Fibroblast of gingiva (primary cell): ENCODE measurements around the gene UQCR11.

Experiments used
- DNase-seq: peaks from one replicate; pipeline ENCODE4 v3.0.0-alpha.2; 2011; ENCODE audit warnings: low read depth

The UQCR11 gene

DNA sequence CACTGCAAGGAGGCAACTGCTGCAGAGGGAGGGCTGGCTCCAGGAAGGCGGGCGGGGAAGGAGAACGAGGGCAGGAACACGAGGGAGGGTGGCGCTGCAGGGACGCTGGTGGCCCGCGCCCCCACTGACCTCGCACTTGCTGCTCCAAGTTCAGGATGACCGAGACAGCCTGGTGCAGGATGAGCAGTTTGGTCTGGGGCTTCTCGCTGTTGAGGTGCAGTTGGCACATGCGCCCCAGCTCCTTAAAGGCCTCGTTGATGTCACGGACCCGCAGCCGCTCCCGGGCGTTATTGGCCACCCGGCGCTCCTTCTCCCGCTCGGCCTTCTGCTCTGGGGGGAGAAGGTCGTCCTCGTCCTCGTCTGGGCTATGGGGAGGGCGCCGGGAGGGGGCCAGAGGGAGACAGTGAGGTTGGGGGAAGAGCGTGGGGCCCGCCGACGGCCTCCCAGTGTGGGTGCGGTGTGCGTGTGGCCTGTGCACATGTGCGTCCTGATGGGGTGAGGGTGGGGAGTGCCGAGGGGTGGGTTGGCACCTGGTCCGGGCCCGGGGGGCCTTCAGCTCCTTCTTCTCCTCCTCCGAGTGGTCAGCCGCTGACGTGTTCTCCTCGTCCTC lies 10.0 kb upstream of the UQCR11 start:
- no peak for DNase-seq

DNA sequence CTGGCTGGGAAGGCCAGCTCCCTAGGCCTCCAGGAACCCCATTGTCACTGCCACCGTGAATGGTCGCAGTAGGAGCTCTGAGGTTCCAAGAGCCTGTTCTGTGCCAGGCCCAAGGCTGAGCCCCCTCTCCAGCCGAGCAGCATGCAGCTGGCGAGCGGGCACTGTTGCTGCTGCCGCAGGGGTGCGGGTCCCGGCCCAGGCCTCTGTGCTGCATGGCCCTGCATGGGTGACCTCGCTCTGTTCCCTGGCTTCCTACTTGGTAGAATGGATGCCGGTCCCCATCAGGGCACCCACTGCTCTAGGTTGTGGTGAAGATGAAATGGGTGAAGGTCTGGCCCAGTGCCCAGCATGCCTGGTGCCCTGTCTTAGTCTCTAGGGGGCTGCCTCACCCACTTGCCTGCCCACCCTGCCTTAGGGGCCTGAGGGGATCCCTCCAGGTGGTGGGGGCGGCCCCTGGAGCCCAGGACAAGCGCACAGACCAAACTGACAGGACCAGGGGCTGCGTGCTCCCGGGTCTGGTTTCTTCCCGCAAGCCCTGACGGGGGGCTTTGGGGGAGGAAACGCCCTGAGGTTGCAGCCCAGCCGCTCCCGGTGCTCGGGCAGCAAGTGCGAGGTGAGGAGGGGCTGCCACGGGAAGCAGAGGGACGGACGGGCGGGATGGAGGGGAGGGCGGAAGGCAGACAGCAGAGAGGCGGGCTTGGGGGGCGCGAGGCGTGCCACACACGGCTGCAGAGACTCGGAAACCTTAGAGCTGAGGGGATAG lies 8.7 kb upstream of the UQCR11 start:
- no peak for DNase-seq

DNA sequence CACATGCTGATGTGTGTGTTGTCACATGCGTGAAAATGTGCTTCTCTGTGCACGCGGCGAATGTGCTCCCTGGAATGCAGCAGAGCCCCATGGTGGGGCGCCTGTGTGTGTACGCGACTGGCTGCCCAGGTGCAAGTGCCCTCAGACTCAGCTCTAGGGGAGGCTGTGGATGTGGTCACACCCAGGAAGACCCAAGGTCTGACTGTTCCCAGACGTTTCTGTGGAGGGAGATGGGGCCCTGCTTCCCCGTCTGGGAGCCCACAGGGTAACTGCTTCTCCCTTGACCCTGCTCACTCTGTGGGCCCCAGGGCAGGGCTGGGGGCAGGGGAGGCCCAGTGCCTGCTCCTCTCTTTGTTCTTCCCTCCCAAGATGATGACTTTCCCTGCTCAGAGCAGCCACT lies 7.9 kb upstream of the UQCR11 start:
- DNase-seq = no peak

DNA sequence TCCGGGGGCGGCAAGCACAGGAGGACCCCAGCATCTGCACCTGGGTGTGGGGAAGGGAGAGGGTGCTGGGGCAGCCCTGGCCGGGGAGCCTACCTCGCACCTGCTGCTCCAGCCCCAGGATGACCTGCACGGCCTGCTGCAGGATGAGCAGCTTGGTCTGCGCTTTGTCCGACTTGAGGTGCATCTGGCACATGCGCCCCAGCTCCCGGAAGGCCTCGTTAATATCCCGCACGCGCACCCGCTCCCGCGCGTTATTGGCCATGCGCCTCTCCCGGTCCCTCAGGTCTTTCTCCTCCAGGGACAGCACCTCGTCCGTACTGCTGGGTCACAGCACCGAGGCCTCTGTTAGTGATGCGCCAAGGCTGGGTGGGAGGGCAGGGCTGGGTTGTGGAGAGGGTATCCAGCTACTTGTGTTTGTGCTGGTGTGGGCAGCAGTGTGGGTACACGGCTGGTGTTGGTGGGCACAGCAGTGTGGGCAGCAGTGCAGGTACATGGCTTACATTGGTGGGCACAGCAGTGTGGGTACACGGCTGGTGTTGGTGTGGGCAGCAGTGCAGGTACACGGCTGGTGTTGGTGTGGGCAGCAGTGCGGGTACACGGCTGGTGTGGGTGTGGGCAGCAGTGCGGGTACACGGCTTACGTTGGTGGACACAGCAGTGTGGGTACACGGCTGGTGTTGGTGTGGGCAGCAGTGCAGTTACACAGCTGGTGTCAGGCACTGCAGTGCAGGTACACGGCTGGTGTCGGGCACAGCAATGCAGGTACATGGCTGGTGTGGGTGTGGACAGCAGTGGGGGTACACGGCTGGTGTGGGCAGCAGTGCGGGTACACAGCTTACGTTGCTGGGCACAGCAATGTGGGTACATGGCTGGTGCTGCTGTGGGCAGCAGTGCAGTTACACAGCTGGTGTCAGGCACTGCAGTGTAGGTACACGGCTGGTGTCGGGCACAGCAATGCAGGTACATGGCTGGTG lies 7.1 kb upstream of the UQCR11 start:
- DNase-seq = no peak

DNA sequence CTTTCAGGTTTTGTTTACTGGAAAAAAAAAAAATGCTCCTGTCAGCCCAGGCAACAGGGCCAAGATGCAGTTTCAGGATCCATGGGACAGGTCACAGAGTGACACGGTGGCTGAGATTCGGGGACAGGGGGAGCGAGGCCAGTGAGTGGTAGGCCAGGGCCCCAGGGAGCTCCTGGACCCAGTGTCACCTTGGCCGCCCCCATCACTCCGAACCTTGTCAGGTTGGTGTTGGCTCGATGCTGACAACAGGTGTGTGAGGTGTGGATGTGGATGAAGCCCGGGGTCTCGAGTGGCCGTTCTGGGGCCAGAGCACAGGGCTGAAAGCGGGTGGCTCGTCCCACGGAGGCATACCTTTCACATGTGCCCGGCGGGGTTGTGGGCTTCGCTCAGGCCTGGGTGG lies 6.1 kb upstream of the UQCR11 start:
- DNase-seq = no peak

DNA sequence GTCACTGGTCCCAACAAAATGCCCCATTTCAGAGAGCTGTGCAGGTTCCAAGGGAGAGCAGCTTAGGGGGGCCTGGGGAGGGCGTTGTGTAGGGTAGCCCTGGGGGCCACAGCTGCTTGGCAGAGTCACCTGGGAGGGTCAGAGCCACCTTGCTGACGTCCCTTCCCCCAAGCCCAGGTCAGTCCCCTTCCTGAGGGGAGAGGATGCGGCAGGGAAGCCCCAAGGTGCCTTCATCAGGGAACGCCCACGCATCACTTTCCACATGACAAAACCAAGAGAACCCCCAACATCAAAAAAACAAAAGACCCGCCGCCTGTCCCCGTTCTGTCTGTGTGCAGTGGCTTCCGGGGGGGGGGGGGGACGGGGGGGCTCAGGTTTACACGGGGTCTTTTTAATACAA lies 5.3 kb upstream of the UQCR11 start:
- DNase-seq = no peak

DNA sequence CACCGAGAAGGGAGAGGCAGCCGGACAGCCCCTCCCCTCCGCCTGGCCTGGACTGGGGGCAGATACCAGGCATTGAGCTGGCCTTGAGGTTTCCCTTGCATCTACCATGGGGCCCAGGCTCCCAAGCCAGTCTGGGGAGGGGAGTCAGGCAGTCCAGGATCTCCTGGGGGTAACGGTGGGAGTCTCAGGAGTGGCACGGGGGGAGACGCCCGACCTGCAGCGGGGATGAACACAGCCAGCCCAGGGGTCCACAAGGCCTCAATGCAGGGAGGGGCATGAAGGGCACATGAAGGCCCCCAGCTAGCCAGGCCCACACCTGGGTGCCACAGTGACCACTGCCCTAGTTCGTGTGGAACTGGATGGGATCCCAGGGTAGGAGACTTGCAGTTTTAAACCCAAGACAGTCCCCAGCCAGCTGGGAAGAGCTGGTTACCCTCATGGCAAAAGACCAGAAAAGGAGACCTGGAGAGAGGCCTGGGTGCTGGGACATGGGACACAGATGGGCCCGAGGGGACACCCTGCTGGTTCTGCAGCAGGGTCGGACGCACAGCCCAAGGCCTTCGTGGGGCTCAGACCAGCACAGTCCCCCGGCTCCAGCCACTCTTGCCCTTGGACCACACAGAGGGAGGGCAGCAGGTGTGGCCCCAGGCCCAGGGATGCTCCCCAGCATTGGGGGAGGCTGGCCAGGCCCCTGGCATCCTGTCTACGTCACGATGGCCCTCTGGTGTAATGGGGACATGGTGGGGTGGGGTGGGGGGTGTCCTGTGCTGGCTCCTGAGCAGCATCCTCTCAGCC lies 4.6 kb upstream of the UQCR11 start:
- no peak for DNase-seq

DNA sequence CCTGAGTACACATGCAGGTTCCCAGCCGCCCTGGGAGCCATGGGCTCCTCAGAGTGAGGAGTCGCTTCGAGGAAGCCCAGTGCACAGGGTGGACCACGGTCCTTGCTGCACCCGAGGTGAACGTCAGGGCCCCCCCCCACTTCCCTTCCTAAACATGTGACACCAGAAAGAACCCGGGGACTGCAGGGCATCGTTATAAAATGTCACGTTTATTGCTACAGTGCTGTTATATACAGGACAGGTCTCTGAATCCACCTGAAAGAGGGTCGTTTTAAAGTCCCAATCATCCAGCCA lies 3.8 kb upstream of the UQCR11 start:
- DNase-seq = no peak

DNA sequence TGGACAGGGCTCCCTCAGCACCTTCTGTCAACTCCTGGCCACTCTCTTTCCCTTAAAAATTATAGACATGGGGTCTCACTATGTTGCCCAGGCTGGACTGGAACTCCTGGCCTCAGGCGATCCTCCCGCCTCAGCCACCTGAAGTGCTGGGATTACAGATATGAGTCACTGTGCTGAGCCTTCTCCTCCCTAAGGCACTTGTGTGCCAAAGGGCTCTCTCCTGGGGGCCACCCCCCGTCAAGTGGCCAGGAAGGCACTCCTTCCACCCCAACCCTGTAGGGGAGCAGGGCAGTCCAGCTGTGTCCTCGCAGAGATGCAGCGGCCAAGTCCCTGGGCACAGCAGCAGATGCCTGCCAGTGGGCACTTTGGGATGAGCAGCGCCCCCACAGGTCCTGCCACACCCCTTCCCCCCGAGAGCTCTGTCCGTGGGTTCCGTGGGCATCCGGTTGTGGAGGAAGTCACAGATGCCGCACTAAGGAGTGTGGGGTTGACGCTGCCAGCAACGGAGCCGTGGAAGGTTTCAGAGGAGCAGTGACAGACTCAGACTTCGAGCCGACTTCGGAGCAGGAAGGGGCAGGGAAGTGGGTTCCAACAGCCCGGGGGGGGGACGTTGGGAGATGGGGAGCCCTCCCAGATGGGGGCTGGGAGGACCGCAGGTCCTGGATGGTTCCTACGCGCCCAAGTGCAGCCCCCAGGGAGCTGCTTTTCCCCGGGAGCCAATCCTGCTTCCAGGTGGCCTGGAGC lies 3.3 kb upstream of the UQCR11 start:
- peak; percentile 29 for DNase-seq

DNA sequence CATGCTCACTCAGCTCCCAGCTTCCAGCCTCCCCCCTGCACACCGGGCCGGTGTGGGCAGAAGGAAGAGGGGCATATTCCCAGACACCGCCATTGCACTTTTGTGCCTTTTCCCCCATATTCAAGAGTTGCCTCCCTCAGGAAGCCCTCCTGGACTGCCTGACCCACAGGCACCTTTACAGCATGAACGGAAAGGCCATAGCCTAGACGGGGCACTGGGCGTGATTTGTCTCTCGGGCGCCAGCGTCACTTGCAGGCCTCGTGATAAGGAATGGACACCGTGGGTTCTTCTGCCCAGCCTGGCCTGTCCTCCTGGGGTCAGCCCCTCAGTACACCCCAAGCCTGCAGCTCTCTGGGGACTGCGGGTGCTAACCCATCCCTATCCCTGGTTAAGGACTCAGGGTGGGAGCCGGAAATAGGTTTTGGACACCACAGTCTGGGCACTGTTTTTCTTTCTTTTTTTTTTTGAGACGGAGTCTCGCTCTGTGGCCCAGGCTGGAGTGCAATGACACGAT lies 933 bp upstream of the UQCR11 start:
- DNase-seq = no peak

DNA sequence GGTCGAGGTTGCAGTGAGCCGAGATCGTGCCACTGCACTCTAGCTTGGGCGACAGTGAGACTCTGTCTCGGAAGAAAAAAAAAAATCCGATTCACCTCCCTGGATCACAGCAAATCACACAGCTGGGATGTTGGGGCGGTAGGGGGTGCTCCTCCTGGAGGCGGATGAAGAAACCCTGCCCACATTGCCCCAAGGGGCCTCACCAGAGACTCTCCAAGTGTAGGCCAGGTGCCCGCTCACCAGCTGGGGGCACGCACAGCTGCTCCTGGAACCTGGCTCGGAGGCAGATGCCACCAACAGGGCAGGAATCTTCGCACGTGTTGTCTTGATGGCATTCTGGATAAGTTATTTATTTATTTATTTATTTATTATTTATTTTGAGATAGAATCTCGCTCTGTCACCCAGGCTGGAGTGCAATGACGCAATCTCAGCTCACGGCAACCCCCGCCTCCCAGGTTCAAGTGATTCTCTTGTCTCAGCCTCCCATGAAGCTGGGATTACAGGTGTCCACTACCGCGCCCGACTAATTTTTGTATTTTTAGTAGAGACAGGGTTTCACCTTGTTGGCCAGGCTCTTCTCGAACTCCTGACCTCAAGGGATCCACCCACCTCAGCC lies 3.1 kb downstream of the UQCR11 start:
- DNase-seq = no peak

DNA sequence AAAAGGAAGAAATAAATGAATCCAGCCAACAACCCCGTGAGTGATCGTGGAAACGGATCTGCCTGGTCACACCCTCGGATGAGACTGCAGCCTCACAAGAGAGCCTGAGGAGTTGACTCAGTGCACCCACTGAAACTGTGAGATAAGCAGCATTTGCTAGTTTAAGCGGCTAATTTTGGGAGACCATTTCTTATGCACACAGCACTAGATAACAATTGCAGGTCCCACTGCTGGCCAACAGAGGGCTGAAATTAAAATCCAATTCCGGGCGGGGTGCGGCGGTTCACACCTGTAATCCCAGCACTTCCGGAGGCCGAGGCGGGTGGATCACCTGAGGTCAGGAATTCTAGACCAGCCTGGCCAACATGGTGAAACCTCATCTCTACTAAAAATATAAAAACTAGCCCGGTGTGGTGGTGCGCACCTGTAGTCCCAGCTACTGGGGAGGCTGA lies 3.6 kb downstream of the UQCR11 start:
- no peak for DNase-seq

DNA sequence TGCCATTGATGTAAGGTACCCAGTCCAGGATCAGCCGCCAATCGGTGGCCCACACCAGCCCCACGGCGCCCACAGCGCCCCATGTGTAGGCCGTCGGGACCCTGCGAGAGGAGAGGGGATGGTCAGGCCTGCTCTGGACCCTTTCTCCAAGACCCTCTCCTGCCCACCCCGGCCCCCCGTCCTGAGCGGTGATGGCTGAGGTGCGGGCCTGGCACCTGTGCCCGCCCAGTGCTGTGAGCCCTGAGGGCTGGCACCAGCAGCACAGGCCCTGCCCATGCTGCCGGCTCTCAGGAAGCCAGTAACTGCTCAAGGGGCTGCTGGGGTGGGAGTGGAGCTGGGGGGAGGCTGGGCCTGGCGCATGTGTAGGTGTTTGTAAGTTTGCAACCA lies 5.8 kb downstream of the UQCR11 start:
- DNase-seq = no peak

DNA sequence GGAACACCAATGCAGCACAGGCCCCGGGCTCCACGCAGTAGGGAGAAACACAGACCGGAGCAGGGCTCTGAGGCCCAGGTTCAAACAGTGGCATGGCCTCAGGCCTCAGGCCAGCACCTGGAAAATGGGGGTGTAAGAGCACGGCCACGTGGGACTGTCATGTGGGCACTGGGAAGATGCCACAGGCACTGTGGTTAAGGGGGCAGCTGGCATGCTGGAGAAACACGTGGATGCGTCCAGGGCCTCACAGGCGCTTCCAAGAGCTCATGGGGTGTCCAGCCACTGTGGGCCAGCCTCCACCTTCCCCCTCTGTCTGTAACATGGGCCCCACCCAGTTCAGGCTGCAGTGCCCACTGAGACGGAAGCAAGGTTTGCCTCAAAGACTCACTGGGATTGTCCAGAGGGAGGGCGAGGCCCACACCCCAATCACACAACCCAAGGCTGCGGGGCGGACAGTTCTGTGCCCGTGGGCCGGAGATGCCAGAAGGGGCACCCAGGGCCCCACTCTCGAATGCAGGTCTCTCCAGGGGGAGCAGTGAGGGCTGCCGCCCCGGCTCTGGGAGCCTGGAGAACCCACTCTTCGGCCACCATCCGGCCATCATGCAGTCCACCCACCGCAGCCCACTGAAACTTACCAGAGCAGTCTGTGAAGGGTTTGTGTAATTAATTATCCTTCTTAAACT lies 6.3 kb downstream of the UQCR11 start:
- no peak for DNase-seq

DNA sequence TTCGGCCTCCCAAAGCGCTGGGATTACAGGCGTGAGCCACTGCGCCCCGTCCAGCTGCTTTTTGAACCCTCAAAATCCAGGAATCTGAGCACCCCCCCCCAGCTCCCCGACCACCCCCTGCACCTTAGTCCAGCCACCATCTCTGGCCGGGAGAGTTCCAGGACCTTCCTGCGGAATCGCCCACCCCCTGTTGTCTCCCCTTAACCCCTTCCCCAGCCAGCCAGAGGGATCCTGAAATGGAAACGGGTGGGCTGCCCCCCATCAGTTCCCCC lies 11.8 kb downstream of the UQCR11 start:
- no peak for DNase-seq

DNA sequence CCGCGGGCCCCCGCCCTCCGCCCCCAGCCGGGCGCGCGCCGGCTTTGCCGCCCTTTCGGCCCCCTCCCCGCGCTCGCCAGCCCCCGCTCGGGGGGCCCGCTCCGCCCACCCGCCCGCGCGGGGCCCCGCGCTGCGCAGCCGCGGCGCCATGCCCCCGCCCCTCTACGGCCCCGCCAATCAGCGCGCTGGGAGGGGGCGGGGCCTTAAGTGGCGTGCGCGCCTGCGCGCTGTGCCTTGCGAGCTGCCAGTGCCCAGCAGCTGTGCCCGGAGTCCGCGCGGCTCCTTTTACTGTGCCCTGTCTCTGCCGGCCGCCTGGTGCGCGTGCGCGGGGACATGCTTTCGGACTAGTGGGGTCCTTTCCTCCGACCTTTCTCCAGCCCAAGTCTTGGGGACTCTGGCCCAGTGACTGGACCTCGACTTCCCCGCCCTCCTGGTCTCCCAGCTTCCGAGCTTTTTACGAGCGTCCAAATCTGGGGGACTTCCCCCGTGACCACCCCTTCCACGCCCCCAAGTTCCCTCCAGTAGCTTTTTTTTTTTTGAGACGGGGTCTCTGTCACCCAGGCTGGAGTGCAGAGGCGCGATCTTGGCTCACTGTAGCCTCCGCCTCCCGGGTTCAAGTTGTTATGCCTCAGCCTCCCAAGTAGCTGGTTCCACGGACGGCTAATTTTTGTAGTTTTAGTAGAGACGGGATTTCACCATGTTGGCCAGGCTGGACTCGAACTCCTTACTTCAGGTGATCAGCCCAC lies 12.3 kb downstream of the UQCR11 start, which contains the start of gene MBD3:
TSS of gene MBD3 (minus strand) at position 111 of the 746 bp plus-strand sequence. CDS start 234 bp downstream, outside the sequence.
- DNase-seq = peak; percentile 93

DNA sequence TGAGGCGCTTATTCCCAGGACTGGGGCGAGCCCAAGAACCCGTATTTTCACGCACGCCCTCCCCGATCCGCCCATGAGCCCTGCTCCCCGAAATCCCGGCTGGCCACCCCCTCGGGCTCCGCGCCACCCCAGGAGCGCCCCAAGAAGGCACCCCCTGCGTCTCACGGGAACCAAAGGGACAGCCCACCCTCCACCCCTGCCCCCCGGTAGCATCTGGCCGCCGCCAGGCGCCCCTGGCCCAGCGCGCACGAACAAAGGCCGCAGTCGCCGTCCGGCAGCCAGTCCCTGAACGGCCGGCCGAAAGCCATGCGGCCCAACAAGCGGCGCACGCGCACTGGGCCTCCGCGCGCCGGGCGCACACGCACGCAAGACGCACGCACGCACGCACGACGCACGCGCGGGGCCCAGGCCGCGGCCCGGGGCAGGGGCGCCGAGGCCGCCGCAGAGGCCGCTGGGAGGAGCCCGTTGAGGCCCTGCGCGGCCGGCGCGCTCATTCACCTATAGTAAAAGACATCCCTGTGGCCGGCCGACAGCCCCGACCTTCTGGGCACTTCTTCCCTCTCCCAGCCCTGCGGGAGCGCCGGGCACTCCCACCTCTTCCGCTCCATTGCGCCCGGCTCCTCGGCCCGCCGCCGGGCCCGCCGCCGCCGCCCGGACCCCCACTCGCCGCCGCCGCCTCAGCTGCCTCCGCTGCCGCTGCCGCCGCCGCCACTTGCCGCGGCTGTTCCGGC lies 13.1 kb downstream of the UQCR11 start:
- DNase-seq = peak; percentile 90

DNA sequence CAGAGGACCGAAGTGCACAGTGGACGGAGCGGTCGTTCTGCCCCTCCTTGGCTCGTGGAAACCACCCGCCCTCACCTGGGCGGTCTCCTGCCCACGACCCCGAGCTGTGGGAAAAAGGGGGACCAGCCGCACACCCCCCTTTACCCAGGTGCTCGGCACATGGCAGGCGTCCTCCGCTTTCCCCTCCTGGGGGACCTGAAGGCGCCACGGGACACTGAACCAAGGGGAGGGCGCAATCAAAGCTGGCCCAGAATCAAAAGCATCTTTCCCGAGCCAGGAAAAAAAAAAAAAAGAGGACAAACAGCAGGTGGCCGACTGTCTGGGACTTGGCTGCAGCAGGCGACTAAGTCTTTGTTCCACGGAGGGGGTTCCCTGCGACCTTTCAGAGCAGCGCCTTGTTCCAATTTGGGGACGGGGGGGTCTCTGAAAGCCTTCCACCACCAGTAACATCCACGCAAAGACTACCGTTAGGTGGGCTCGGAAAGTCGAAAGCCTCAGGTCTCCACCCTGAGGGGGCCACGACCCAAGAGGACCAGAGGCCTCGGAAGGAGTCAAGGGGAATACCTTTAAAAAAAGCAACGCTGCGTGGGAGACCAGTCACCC lies 13.7 kb downstream of the UQCR11 start:
- DNase-seq = no peak
